Loucy (cell line): ENCODE results near the gene OSBP.

Experiments
- CTCF ChIP-seq: fragments of 200-600 bp; sonication (generic); conservative IDR thresholded peaks from 2 replicates; pipeline ENCODE4 v1.5.1; 2014; ENCODE audit warnings: mild to moderate bottlenecking, antibody characterized with exemption, low read length
- EZH2phosphoT487 ChIP-seq: fragments of 200-600 bp; IDR thresholded peaks from 2 replicates; pipeline ENCODE4 v1.6.1; 2018; ENCODE audit warnings: antibody characterized with exemption, mild to moderate bottlenecking, moderate library complexity, borderline replicate concordance

GRCh38 chr11:59574932-59575502, 40.6 kb downstream of the OSBP start:
- no peak for TF ChIP-seq CTCF
- no peak for TF ChIP-seq EZH2phosphoT487
